Gastrocnemius medialis (tissue), 4 donors: ENCODE measurements around the gene EFCC1. TPM values are rescaled to one million over a fixed set of nuclear protein-coding genes. Genes with fewer than 3 reads are reported as not detected.

Experiments used
- ATAC-seq, 2 donors: fragments of 150-250 bp; one replicate each; pipeline ENCODE4 v1.9.1; 2016
- DNase-seq, 2 donors: peaks; one replicate each; pipeline ENCODE4 v3.0.0-alpha.2; 2019
- H3K27ac ChIP-seq, 4 donors: fragments of 200-600 bp; sonication (generic); 1 replicate in 1 of 4; 2 replicates in 3 of 4; pipeline ENCODE4 v1.5.1; 2016 to 2018; ENCODE audit warnings: mild to moderate bottlenecking in 2 of 4, moderate library complexity in 1 of 4
- H3K27me3 ChIP-seq, 3 donors: fragments of 200-600 bp; sonication (generic) in 2 of 3; 1 replicate in 1 of 3; 2 replicates in 2 of 3; pipeline versions ENCODE4 v1.5.1 to v1.6.0; 2016 to 2019; ENCODE audit warnings: mild to moderate bottlenecking in 1 of 3, moderate library complexity in 1 of 3
- H3K36me3 ChIP-seq, 2 donors: fragments of 200-600 bp; sonication (generic) in 1 of 2; one replicate each; pipeline ENCODE4 v1.5.1; 2017 to 2018
- H3K4me1 ChIP-seq, 2 donors: fragments of 200-600 bp; sonication (generic) in 1 of 2; one replicate each; pipeline ENCODE4 v1.5.1; 2016 to 2017; ENCODE audit warnings: mild to moderate bottlenecking in 2 of 2
- H3K4me3 ChIP-seq, 4 donors: fragments of 200-600 bp; sonication (generic) in 3 of 4; 1 replicate in 1 of 4; 2 replicates in 3 of 4; pipeline ENCODE4 v1.5.1; 2016 to 2019; ENCODE audit warnings: mild to moderate bottlenecking in 2 of 4
- H3K9me3 ChIP-seq, 3 donors: fragments of 200-600 bp; sonication (generic) in 2 of 3; 1 replicate in 1 of 3; 2 replicates in 2 of 3; pipeline ENCODE4 v1.5.1; 2016 to 2019
- POLR2A ChIP-seq, 2 donors: fragments of 450-650 bp; IDR thresholded peaks; one replicate each; pipeline ENCODE4 v1.6.1; 2017; ENCODE audit warnings: antibody characterized with exemption in 2 of 2, mild to moderate bottlenecking in 2 of 2, moderate library complexity in 2 of 2
- in situ Hi-C, 4 donors: fragments of 200-750 bp; cut with MboI; loops; one replicate each; pipeline versions ENCODE4 v1.15.0 to v1.8.0; 2017; ENCODE audit warnings: low sequenced_read_pairs in 4 of 4
- intact Hi-C: fragments of 100-400 bp; cut with DNase I; formaldehyde crosslinking; loops from one replicate; pipeline ENCODE4 v1.15.1; 2023; ENCODE audit warnings: low total_unique reads
- total RNA-seq, 4 donors: library from RNA; depleted of rRNA; stranded (reverse); fragments of >200 nt; gene quantifications; one replicate each; pipeline versions ENCODE4 v1.1.0 to v1.2.3, GENCODE V29; 2016
- TF ChIP-seq, protein P1 (sequence below), 5 experiments: fragments of 450-650 bp in 3 of 5; fragments of 200-600 bp in 2 of 5; sonication (generic) in 2 of 5; IDR thresholded peaks in 4 of 5; conservative IDR thresholded peaks in 1 of 5; 1 replicate in 4 of 5; 2 replicates in 1 of 5; pipeline ENCODE4 v1.5.1; 2016 to 2019; ENCODE audit warnings: antibody characterized with exemption in 5 of 5, mild to moderate bottlenecking in 3 of 5, moderate library complexity in 3 of 5

EFCC1 gene
- total RNA-seq, 4 donors from 2014 or later, result 0.26 to 1.2 (median 0.45) TPM

DNA sequence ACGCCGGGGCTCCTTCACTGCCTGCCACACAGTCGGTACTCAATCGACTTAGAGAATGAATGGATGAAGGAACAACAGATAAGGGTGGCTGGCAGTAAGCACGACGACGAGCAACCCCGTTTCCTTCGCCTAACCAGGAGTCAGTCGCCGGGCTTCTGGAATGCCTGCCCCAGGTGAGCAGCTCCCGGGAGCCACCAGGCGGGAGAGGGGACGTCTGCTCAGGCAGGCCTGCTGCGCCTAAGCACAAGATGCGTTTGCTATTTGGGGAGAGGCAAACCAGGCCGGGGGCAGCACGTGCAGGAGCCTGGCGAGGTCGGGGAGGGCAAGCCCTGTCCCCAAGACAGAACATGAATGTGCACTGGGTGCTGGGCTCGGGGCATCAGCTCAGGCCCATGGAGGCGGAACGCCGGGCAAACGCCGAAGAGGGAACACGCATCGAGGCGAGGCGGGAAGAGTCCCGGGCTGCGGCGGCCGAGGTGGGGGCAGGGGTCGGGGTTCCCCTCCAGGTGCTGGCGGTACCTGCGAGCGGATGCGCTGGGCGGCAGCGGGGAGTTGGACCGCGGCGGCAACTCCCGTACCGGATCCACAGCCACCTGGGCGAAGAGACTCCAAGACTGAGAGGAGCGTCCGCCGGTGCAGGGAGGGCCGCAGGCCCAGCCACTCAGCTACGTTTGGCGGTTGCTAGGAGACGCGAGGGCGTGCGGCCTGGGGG is 7.5 kb upstream of the EFCC1 start, which contains the start of gene CFAP92:
Gene CFAP92 (minus strand): TSS at position 616 of the 712 bp plus-strand sequence. CDS start 772 bp downstream, outside the sequence.
- peak within 1 kb of the TSS; percentile 42 to 65 (median 50) for H3K4me3 ChIP-seq
- ATAC-seq, result peak; percentile 69 to 86
- H3K27me3 ChIP-seq, result no peaks in the 10 kb centered on the region
- no peaks in the 10 kb centered on the region for H3K36me3 ChIP-seq
- H3K27ac ChIP-seq, result no peak within 1 kb of the TSS
- H3K4me1 ChIP-seq, result peaks cover 6 to 9% of the 10 kb centered on the region in 2 donors
- intact Hi-C loops, result no loop called here
- DNase-seq, result peak; percentile 60 to 70
- no peaks in the 10 kb centered on the region for H3K9me3 ChIP-seq
- in situ Hi-C loops, result no loop called here
- no peak for TF ChIP-seq POLR2A (IDR thresholded peaks at IDR 0.05)
- TF ChIP-seq, protein P1, sequence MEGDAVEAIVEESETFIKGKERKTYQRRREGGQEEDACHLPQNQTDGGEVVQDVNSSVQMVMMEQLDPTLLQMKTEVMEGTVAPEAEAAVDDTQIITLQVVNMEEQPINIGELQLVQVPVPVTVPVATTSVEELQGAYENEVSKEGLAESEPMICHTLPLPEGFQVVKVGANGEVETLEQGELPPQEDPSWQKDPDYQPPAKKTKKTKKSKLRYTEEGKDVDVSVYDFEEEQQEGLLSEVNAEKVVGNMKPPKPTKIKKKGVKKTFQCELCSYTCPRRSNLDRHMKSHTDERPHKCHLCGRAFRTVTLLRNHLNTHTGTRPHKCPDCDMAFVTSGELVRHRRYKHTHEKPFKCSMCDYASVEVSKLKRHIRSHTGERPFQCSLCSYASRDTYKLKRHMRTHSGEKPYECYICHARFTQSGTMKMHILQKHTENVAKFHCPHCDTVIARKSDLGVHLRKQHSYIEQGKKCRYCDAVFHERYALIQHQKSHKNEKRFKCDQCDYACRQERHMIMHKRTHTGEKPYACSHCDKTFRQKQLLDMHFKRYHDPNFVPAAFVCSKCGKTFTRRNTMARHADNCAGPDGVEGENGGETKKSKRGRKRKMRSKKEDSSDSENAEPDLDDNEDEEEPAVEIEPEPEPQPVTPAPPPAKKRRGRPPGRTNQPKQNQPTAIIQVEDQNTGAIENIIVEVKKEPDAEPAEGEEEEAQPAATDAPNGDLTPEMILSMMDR (IDR thresholded peaks at IDR 0.05 in 4 of 5, conservative IDR thresholded peaks at IDR 0.05 in 1 of 5), result no peak

DNA sequence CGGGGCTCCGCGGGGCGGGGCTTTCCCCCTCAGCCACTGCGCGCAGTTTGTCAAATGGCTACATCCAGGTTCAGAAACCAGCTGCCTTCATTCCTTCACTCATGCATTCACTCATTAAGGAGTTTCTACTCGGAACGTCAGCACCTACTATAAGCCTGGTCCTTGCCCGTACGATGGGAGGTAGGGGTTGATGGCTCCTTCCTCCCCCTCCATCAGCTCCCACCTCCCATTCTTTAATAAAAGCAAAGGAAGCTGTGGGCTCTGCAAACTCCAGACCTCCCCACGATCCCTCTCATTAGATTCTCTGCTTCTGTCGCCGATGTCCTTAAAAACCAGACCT is 7.0 kb upstream of the EFCC1 start:
- intact Hi-C loops (no loop called here), in situ Hi-C loops (no loop called here)
- ATAC-seq (no peak), DNase-seq (no peak)
- Histone ChIP-seq H3K36me3 (no peaks in the 10 kb centered on the region), H3K27ac (no peak overlapping the region), H3K9me3 (no peaks in the 10 kb centered on the region), H3K4me1 (peaks cover 6 to 9% of the 10 kb centered on the region in 2 donors), H3K27me3 (no peaks in the 10 kb centered on the region), H3K4me3 (peak overlapping the region; percentile 42 to 65 (median 50))
- no peak for TF ChIP-seq POLR2A (IDR thresholded peaks at IDR 0.05)
- TF ChIP-seq, protein P1 (IDR thresholded peaks at IDR 0.05 in 4 of 5, conservative IDR thresholded peaks at IDR 0.05 in 1 of 5), result no peak

DNA sequence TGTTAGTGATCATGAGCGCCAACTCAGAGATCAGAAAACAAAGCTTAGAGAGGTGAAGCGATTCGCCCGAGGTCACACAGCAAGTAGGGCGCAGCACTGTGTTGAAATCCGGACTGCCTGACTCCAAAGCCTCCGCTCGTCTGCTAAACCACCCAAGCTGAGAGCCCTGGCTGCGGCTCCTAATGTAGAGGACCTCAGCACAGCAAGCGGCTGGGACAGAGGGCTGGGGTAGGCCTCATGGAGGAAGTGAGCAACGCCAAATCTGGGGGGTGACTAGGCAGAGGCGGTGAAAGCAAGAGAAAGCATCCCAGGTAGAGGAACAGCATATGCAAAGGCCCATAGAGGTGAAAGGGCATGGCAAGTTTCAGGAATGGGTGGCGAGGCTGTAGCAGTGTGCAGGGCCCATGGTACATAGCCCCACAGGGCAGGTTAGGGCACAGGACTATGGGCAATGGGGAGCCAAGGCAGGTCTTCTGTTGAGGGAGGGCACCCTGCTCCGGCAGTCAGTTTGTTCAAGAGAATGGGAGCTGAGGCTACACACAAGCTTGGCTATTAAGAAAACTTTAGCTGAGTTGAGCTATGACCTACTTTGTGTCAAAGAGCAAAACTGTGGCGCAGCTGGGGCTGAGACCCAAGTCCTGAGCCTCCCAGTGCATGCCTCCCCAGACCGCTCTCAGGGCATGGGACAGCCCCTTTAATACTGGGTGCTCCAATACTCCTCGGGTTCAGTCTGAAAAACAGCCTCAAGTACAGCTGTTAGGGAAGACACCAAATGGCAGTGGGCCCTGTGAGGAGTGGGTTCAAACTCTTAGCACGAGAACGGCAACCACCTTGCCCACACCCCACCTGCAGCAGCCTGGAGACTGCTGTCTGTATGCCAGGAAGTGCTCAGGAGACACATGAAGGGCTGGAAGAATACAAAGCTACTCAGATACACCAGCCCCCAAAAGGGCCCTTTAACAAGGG is 6.2 kb upstream of the EFCC1 start:
- no peaks in the 10 kb centered on the region for H3K36me3 ChIP-seq
- H3K27me3 ChIP-seq, result peaks cover 0 to 1% (median 0%) of the 10 kb centered on the region in 3 donors
- H3K4me1 ChIP-seq, result peaks cover 6 to 9% of the 10 kb centered on the region in 2 donors
- in situ Hi-C loops (no loop called here), intact Hi-C loops (no loop called here)
- ATAC-seq (no peak), DNase-seq (no peak)
- H3K9me3 ChIP-seq, result no peaks in the 10 kb centered on the region
- TF ChIP-seq POLR2A (IDR thresholded peaks at IDR 0.05), result no peak
- TF ChIP-seq, protein P1 (IDR thresholded peaks at IDR 0.05 in 4 of 5, conservative IDR thresholded peaks at IDR 0.05 in 1 of 5), result no peak
- H3K4me3 ChIP-seq, result peak overlapping the region in 2 of 4 donors; percentile 53 to 65
- no peak overlapping the region for H3K27ac ChIP-seq

DNA sequence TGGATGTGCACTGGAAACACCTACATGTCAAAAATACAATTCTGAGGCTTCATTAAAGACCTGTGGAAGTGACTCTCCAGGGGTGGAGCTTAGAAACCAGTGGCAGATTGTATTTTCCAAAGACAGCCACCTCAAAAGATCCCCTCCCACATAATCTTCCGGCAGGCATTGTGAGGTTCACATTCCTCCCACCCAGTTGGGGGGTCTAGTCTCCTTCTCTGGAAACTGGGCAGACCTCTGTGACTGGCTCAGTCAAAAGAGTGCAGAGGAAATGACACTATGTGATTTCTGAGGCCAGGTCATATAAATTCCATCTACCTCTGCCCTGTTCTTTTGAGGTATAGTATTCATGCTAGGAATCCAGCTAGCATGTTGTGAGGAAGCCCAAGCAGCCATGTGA is 5.4 kb upstream of the EFCC1 start:
- peaks cover 1 to 8% (median 4%) of the 10 kb centered on the region in 3 donors for H3K27me3 ChIP-seq
- intact Hi-C loops, result no loop called here
- no peaks in the 10 kb centered on the region for H3K9me3 ChIP-seq
- H3K27ac ChIP-seq, result no peak overlapping the region
- no peaks in the 10 kb centered on the region for H3K36me3 ChIP-seq
- H3K4me1 ChIP-seq, result peaks cover 11 to 14% of the 10 kb centered on the region in 2 donors
- DNase-seq, result no peak
- in situ Hi-C loops, result no loop called here
- no peak for TF ChIP-seq POLR2A (IDR thresholded peaks at IDR 0.05)
- TF ChIP-seq, protein P1 (IDR thresholded peaks at IDR 0.05 in 4 of 5, conservative IDR thresholded peaks at IDR 0.05 in 1 of 5), result no peak
- ATAC-seq, result no peak
- H3K4me3 ChIP-seq, result no peak overlapping the region
